HG03045 (cell line): Measurements from ENCODE around the gene EXOC6.
"Not testable (repeated sequence)": the region's sequence is repeated elsewhere in the genome, so short reads cannot be mapped to it uniquely, and the experiment has no call there.

Source experiments
- ATAC-seq: cut with Tn5 transposase; IDR thresholded peaks from one replicate; pipeline ENCODE4 v1.9.1; 2021; ENCODE audit warnings: mild to moderate bottlenecking, moderate library complexity; ENCODE audit not compliant: unreplicated experiment

The EXOC6 gene

DNA sequence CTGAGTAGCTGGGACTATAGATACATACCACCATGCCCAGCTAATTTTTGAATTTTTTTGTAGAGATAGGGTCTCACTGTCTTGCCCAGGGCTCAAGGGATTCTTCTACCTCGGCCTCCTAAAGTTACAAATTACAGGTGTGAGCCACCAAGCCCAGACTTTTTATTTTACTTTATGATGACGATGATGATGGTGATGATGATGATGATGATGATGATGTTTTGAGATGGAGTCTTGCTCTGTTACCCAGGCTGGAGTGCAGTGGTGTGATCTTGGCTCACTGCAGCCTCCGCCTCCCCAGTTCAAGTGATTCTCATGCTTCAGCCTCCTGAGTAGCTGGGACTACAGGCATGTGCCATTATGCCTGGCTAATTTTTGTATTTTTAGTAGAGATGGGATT lies 252.8 kb downstream of the EXOC6 start:
- ATAC-seq = not testable (repeated sequence)

DNA sequence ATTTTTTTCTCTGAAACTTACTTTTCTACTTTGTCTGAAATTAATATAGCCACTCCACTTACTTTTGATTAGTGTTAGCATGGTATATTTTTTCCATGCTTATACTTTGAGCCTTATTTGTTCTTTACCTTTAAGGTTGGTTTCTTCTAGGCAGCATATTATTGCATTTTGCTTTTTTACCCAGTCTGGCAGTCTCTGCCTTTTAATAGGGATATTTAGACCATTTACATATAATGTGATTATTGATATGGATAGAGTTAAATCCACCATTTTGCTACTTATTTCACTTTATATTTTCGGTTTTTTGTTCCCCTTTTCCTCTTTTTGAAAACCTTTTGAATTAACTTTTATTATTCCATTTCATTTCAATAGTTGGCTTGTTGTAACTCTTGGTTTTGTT lies 255.6 kb downstream of the EXOC6 start:
- no peak for ATAC-seq

DNA sequence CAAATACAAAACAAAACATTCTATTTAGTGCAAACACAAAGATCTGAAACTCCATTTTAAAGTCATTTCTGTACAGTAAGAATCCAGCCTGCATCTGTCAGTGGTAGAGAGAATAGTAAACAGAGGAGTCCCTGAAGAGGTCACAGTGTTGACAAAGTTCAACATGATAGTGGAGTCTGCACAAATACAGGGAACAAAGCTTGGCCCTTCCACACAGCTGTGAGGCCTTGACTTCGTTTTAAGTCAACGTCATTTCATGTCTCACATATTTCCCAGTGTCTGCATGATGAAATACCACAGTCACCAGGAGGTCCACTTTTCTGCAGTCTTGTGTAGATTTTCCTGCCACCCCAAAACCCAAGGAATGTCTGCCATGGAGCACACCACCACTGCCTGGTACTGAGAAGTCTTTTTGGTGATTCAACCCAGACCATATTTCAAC lies 258.3 kb downstream of the EXOC6 start:
- no peak for ATAC-seq
